Heart left ventricle (tissue), 16 donors: ENCODE data around the gene RNF121. TPM values are rescaled to one million over a fixed set of nuclear protein-coding genes. Genes with fewer than 3 reads are reported as not detected.

ENCODE experiments used
- ATAC-seq, 4 donors: fragments of 200-7000 bp; cut with Tn5 transposase; one replicate each; pipeline ENCODE4 v1.9.1; 2020 to 2022; ENCODE audit warnings: moderate library complexity in 4 of 4, mild to moderate bottlenecking in 3 of 4, moderate number of reproducible peaks in 1 of 4
- DNase-seq, 5 donors: peaks; one replicate each; pipeline ENCODE4 v3.0.0-alpha.2; 2020
- H3K27ac ChIP-seq, 12 donors: fragments of 200-600 bp; sonication (generic) in 4 of 12; one replicate each; pipeline versions ENCODE4 v1.5.0 to v1.8.0; 2016 to 2022; ENCODE audit warnings: mild to moderate bottlenecking in 2 of 12
- H3K27me3 ChIP-seq, 9 donors: fragments of 200-600 bp; sonication (generic) in 2 of 9; one replicate each; pipeline versions ENCODE4 v1.5.1 to v1.8.0; 2016 to 2022; ENCODE audit warnings: mild to moderate bottlenecking in 3 of 9
- H3K36me3 ChIP-seq, 9 donors: fragments of 200-600 bp; sonication (generic) in 2 of 9; one replicate each; pipeline versions ENCODE4 v1.5.0 to v1.8.0; 2018 to 2022; ENCODE audit warnings: mild to moderate bottlenecking in 2 of 9
- H3K4me1 ChIP-seq, 12 donors: fragments of 200-600 bp; sonication (generic) in 4 of 12; one replicate each; pipeline versions ENCODE4 v1.5.0 to v1.8.0; 2016 to 2022; ENCODE audit warnings: mild to moderate bottlenecking in 3 of 12
- H3K4me3 ChIP-seq, 12 donors: fragments of 200-600 bp; sonication (generic) in 4 of 12; one replicate each; pipeline versions ENCODE4 v1.5.0 to v1.8.0; 2017 to 2022; ENCODE audit warnings: mild to moderate bottlenecking in 9 of 12, moderate library complexity in 4 of 12
- H3K9me3 ChIP-seq, 12 donors: fragments of 200-600 bp; sonication (generic) in 4 of 12; one replicate each; pipeline versions ENCODE4 v1.5.0 to v1.8.0; 2016 to 2022; ENCODE audit warnings: mild to moderate bottlenecking in 1 of 12
- POLR2A ChIP-seq, 2 donors: fragments of 450-650 bp; IDR thresholded peaks; one replicate each; pipeline ENCODE4 v1.6.1; 2017; ENCODE audit warnings: antibody characterized with exemption in 2 of 2, mild to moderate bottlenecking in 2 of 2, moderate library complexity in 2 of 2
- WGBS, 4 donors: extraction: QIAGEN DNeasy Blood & Tissue Kit in 2 of 4; methylation state at CpG; one replicate each; pipeline versions ENCODE4 v1.1.5 to v1.1.7; 2013 to 2018; 5-methylcytosine and 5-hydroxymethylcytosine counted together
- intact Hi-C, 10 donors: fragments of 100-400 bp; cut with DNase I; formaldehyde crosslinking; loops; one replicate each; pipeline versions ENCODE4 v1.11.1 to v1.14.2; 2022
- polyA plus RNA-seq, 2 donors: library from polyadenylated mRNA; stranded (reverse); fragments of 200-250 nt; gene quantifications; one replicate each; pipeline ENCODE4 v1.2.3, GENCODE V29; 2013
- total RNA-seq, 9 donors: library from RNA; depleted of rRNA in 2 of 9; stranded (reverse); fragments of >200 nt in 2 of 9; fragmentation: NEBNext Ultra II Directional in 3 of 9; extraction: Animal tissue kit (Norgen Biotek cat#: 25700) in 3 of 9; gene quantifications; one replicate each; pipeline versions ENCODE4 v1.1.0 to v1.2.4, GENCODE V29; 2016 to 2023
- TF ChIP-seq, protein P1 (sequence below), 12 donors: fragments of 200-600 bp; sonication (generic) in 4 of 12; IDR thresholded peaks; one replicate each; pipeline versions ENCODE4 v1.5.0 to v1.8.0; 2018 to 2022; ENCODE audit warnings: antibody characterized with exemption in 12 of 12, mild to moderate bottlenecking in 5 of 12
- donor health status: ischemic (EF 13 %, LVEDD 7.1; RV severe dilation, severe dysfunction).
- donor health status: healthy with polysubstance abuse.
- donor health status: DM: no; HTN: yes; CAD: no.
- donor health status: DM: no; HTN: no; CAD: no.
- donor health status: ischemic (EF 25% LVEDD 6.9; RV normal size, moderate dysfunction).
- donor health status: ischemic (EF 25% LVEDD 5.7; RV mildly dilated, moderate dysfunction).
- donor health status: healthy.
- donor health status: DM: yes; HTN: yes; CAD: no.
- donor health status: ischemic (EF 35%, LVEDD 5.7; RV mildly dilated, moderate dysfunction).
- donor health status: nonischemic (EF 11% LVEDD 7.7; RV severe dilation, severe dysfunction).
- donor health status: DM: yes; HTN: yes; CAD: no.
- donor health status: PGD.
- donor health status: ischemic (EF 29% LVEDD 5.4; RV normal size, mild dysfunction).
- donor health status: nonischemic (EF 23%, LVEDD 6.1; RV moderate dilation, normal function).

RNF121 gene
- total and polyA plus RNA-seq, 11 donors: 8.0 to 45.3 (median 22.0) TPM

DNA sequence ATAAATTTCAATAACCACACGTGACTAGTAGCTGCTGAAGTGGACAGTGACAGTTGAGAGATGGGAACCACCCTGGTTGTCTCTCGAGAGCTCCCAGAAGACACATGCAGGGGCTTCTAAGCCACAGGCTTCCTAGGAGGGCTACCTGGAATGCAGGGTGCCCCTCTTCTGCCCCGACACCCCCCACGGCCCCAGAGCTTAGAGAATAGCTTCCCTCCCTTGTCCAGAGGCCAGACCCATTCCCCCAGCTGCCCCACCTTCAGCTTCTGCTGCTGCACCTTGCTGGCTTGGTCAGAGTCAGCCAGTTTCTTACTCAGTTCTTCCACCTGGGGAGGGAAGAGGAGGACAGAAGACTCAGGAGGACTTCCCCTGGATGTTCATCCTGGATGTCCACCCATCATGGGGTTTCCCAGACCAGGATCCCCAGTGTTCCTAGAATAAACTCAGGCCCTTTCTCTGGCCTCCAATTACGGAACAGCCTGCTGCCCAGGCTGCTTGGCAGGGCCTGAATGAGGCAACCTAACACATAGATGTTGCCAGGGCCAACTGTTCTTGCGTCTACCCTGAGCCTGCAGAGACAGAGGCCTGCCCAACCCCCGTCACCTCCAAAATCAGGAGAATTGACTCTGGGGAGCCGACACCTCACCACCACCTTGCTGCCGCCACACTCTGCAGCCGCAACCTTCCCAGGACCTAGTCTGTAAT is 81.8 kb downstream of the RNF121 start:
- 67 to 79% (median 75%) methylated on average over 9 to 10 of the region's 10 CpGs for WGBS, 4 donors
- Histone ChIP-seq H3K9me3 (no peaks in the 10 kb centered on the region), H3K27ac (peak overlapping the region in 1 of 12 donors; percentile 30), H3K4me1 (peaks cover 6 to 53% (median 37%) of the 10 kb centered on the region in 12 donors), H3K4me3 (no peak overlapping the region), H3K27me3 (no peaks in the 10 kb centered on the region), H3K36me3 (peaks cover 4 to 100% (median 99%) of the 10 kb centered on the region in 9 donors)
- peak in 1 of 5 donors; percentile 56 for DNase-seq
- no peak for TF ChIP-seq POLR2A (IDR thresholded peaks at IDR 0.05)
- TF ChIP-seq, protein P1, sequence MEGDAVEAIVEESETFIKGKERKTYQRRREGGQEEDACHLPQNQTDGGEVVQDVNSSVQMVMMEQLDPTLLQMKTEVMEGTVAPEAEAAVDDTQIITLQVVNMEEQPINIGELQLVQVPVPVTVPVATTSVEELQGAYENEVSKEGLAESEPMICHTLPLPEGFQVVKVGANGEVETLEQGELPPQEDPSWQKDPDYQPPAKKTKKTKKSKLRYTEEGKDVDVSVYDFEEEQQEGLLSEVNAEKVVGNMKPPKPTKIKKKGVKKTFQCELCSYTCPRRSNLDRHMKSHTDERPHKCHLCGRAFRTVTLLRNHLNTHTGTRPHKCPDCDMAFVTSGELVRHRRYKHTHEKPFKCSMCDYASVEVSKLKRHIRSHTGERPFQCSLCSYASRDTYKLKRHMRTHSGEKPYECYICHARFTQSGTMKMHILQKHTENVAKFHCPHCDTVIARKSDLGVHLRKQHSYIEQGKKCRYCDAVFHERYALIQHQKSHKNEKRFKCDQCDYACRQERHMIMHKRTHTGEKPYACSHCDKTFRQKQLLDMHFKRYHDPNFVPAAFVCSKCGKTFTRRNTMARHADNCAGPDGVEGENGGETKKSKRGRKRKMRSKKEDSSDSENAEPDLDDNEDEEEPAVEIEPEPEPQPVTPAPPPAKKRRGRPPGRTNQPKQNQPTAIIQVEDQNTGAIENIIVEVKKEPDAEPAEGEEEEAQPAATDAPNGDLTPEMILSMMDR (IDR thresholded peaks at IDR 0.05): no peak
- peak; percentile 21 to 58 (median 48) for ATAC-seq
- intact Hi-C loops: loop anchor here in 1 of 10 donors (10.0 kb wide), 1 partner anchor 214 kb away; the partner anchor contains the start of gene INPPL1

DNA sequence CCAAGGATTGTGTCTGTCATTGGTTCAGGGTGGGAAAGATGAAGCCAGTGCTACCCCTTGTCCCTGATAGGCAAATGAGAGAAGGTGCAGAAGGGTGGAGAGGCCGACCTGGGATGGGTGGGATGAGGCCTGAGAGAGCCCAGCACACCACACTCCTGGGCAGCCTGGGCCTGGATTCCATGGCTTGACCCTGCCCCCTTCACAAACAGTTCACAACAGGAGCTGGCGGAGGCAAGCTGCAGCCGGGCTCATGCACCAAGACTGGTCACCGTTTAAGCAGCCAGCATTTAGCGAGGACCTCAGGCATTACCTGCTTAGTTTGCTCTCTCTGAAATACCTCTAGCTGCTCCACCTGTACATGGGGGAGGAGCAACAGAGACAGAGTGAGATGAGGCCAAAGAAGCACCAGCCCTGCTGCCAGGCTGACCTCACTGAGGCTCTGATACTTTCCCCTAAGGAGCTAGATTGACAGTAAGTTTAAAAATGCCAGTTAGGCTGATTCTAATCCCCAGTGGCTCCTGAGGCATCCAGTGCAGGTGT is 83.3 kb downstream of the RNF121 start:
- ATAC-seq: no peak
- H3K4me3 ChIP-seq: no peak overlapping the region
- intact Hi-C loops: loop anchor here in 1 of 10 donors (10.0 kb wide), 1 partner anchor 213 kb away; the partner anchor contains the start of gene INPPL1
- H3K9me3 ChIP-seq: no peaks in the 10 kb centered on the region
- DNase-seq: no peak
- no peaks in the 10 kb centered on the region for H3K27me3 ChIP-seq
- peaks cover 6 to 53% (median 37%) of the 10 kb centered on the region in 12 donors for H3K4me1 ChIP-seq
- peaks cover 2 to 100% (median 99%) of the 10 kb centered on the region in 9 donors for H3K36me3 ChIP-seq
- TF ChIP-seq, protein P1 (IDR thresholded peaks at IDR 0.05): no peak
- no peak for TF ChIP-seq POLR2A (IDR thresholded peaks at IDR 0.05)
- 67 to 86% (median 72%) methylated on average over 4 to 5 of the region's 5 CpGs for WGBS, 4 donors
- H3K27ac ChIP-seq: peak overlapping the region in 10 of 12 donors; percentile 17 to 71 (median 58)

DNA sequence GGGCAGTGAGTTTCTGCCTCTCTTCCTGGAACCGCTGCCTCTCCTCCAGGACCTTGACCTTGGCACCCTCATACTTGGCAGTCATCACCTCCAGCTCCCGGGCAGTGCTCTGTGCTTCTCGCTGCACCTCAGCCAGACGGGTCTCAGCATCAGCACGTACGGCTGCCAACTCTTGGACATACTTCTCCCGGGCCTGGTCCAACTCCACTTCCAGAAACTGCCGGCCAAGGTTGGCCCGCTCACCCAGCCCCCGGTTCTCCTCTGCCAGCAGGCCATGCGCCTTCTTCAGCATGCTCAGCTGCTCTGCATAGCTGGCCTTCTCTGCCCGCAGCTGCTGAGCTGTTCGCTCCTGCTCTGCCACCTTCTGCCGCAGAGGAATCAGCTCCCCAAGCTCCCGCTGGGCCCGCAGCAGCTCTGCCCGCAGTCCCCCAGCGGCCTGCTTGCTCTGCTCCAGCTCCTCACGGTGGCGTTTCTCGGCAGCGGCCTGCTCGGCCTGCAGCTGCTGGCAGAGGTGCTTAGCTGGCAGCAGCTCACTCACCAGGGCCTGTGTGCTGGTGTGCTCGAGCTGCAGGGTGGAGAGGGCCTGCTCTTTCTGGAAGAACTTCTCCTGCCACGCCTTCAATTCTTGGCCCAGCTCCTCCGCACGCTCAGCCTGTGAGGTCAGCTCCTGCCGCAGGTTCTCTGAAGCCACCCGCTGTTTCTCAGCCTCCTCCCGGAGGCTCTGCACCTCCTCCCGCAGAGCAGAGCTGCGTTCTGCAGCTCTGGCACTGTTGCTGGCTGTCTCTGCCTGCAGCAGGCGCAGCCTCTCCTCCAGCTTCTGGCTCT is 84.3 kb downstream of the RNF121 start:
- ATAC-seq (peak; percentile 76 to 87 (median 82)), DNase-seq (peak; percentile 74 to 90 (median 78))
- no peaks in the 10 kb centered on the region for H3K27me3 ChIP-seq
- no peaks in the 10 kb centered on the region for H3K9me3 ChIP-seq
- intact Hi-C loops: loop anchor here in 1 of 10 donors (10.0 kb wide), 1 partner anchor 212 kb away; the partner anchor contains the start of gene INPPL1
- peaks cover 2 to 100% (median 99%) of the 10 kb centered on the region in 9 donors for H3K36me3 ChIP-seq
- H3K4me3 ChIP-seq: no peak overlapping the region
- peak overlapping the region in 11 of 12 donors; percentile 7 to 71 (median 55) for H3K27ac ChIP-seq
- TF ChIP-seq POLR2A (IDR thresholded peaks at IDR 0.05): no peak
- TF ChIP-seq, protein P1 (IDR thresholded peaks at IDR 0.05): peak in 2 of 12 donors; percentile 13 to 14
- WGBS, 4 donors: 32 to 49% (median 43%) methylated on average over 19 to 33 of the region's 33 CpGs
- H3K4me1 ChIP-seq: peaks cover 6 to 53% (median 37%) of the 10 kb centered on the region in 12 donors
